ENCODE measurements around the gene ASIC5. TPM values are rescaled to one million over a fixed set of nuclear protein-coding genes. Genes with fewer than 3 reads are reported as not detected.

The ASIC5 gene
- polyA plus RNA-seq, 3 donors: not detected

DNA sequence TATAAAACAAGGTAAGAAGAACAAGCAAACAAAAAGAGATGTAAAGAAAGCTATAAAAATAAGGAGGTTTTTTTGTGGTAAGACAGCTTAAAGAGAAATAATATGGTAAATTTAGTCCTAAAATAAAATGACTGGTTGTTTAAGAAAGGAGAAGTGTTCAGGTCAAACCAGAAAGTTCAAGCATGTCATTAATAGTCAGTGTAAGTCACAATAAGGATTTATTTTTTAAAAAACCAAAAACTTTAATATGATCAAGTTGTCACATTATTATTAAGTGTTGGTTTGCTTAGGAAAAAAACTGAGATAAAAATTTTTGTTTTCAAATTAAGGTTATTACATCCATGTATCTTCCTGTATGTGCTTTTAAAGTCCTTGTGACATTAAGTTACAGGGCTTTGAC is 19.1 kb downstream of the ASIC5 start:
- Histone ChIP-seq H3K36me3 (replicated peaks in 1 of 2; ENCODE audit: control insufficient read depth in 1 of 2, insufficient read depth in 2 of 2, low read length in 2 of 2) (no peaks in the 10 kb centered on the region), H3K9ac (ENCODE audit: insufficient read depth, low read length, poor library complexity, severe bottlenecking) (no peak overlapping the region), H2AFZ (ENCODE audit: insufficient read depth, low read depth, low read length, poor library complexity, severe bottlenecking) (no peak overlapping the region), H3K4me2 (replicated peaks; ENCODE audit: extremely low read depth, low read length, poor library complexity, severe bottlenecking) (no peak overlapping the region), H3K27me3 (ENCODE audit: control insufficient read depth in 2 of 2, insufficient read depth in 2 of 2, low read length in 2 of 2) (no peaks in the 10 kb centered on the region), H3K79me2 (ENCODE audit: insufficient read depth, low read length) (no peaks in the 10 kb centered on the region), H3K27ac (ENCODE audit: low read depth in 1 of 2, low read length in 2 of 2) (no peak overlapping the region), H3K4me1 (ENCODE audit: control insufficient read depth in 1 of 2, insufficient read depth in 2 of 2, low read length in 2 of 2) (no peaks in the 10 kb centered on the region), H3K4me3 (replicated peaks in 1 of 3; ENCODE audit: low read depth in 2 of 3, low read length in 3 of 3) (no peak overlapping the region), H3K9me3 (replicated peaks in 1 of 2; ENCODE audit: control insufficient read depth in 1 of 2, insufficient read depth in 1 of 2, low read length in 2 of 2) (peaks cover 0 to 4% of the 10 kb centered on the region in 2 donors), H4K20me1 (ENCODE audit: insufficient read depth, low read length) (no peaks in the 10 kb centered on the region)
- Mint-ChIP-seq H3K4me3 (no peak overlapping the region), H3K36me3 (no peaks in the 10 kb centered on the region), H3K27ac (no peak overlapping the region), H3K9me3 (peaks cover 3 to 9% (median 7%) of the 10 kb centered on the region in 7 donors), H3K4me1 (peaks cover 2% of the 10 kb centered on the region), H3K27me3 (ENCODE audit: low read depth in 3 of 3) (no peaks in the 10 kb centered on the region)
- no peak for DNase-seq
- TF ChIP-seq CTCF (IDR thresholded peaks at IDR 0.05): no peak
- intact Hi-C loops (cut with micrococcal nuclease): no loop called here

GRCh38 chr4:155842080-155842479 is 24.0 kb downstream of the ASIC5 start:
- no peaks in the 10 kb centered on the region for H3K36me3 Mint-ChIP-seq
- intact Hi-C loops (cut with micrococcal nuclease): no loop called here

More at GRCh38 chr4:155842080-155842479, 24.0 kb downstream of the ASIC5 start:
- Histone ChIP-seq H3K79me2 (ENCODE audit: insufficient read depth, low read length) (no peaks in the 10 kb centered on the region), H3K4me1 (ENCODE audit: control insufficient read depth in 1 of 2, insufficient read depth in 2 of 2, low read length in 2 of 2) (no peaks in the 10 kb centered on the region), H2AFZ (ENCODE audit: insufficient read depth, low read depth, low read length, poor library complexity, severe bottlenecking) (no peak overlapping the region), H3K4me3 (replicated peaks in 1 of 3; ENCODE audit: low read depth in 2 of 3, low read length in 3 of 3) (no peak overlapping the region), H3K36me3 (replicated peaks in 1 of 2; ENCODE audit: control insufficient read depth in 1 of 2, insufficient read depth in 2 of 2, low read length in 2 of 2) (no peaks in the 10 kb centered on the region), H3K9me3 (replicated peaks in 1 of 2; ENCODE audit: control insufficient read depth in 1 of 2, insufficient read depth in 1 of 2, low read length in 2 of 2) (no peaks in the 10 kb centered on the region), H3K27ac (ENCODE audit: low read depth in 1 of 2, low read length in 2 of 2) (no peak overlapping the region), H3K27me3 (ENCODE audit: control insufficient read depth in 2 of 2, insufficient read depth in 2 of 2, low read length in 2 of 2) (no peaks in the 10 kb centered on the region), H3K9ac (ENCODE audit: insufficient read depth, low read length, poor library complexity, severe bottlenecking) (no peak overlapping the region), H3K4me2 (replicated peaks; ENCODE audit: extremely low read depth, low read length, poor library complexity, severe bottlenecking) (no peak overlapping the region), H4K20me1 (ENCODE audit: insufficient read depth, low read length) (no peaks in the 10 kb centered on the region)
- no peak for TF ChIP-seq CTCF (IDR thresholded peaks at IDR 0.05)
- H3K4me3 Mint-ChIP-seq: no peak overlapping the region
- no peak for DNase-seq
- H3K27me3 Mint-ChIP-seq (ENCODE audit: low read depth in 3 of 3): peaks cover 0 to 2% (median 0%) of the 10 kb centered on the region in 3 donors
- H3K4me1 Mint-ChIP-seq: peaks cover 2% of the 10 kb centered on the region
- H3K27ac Mint-ChIP-seq: no peak overlapping the region
- H3K9me3 Mint-ChIP-seq: peaks cover 0 to 3% (median 0%) of the 10 kb centered on the region in 7 donors
